Measurements from ENCODE around the gene LRRC8B. TPM values are rescaled to one million over a fixed set of nuclear protein-coding genes. Genes with fewer than 3 reads are reported as not detected.
A peak's percentile ranks its signal among the peaks of the same experiment; 100 is the strongest.

The LRRC8B gene
- total and polyA plus RNA-seq, 2 of the 8 experiments (the other 6 are each of a cell fraction or from before 2014, with no cell fraction given) = 18.4 to 29.2 TPM

DNA sequence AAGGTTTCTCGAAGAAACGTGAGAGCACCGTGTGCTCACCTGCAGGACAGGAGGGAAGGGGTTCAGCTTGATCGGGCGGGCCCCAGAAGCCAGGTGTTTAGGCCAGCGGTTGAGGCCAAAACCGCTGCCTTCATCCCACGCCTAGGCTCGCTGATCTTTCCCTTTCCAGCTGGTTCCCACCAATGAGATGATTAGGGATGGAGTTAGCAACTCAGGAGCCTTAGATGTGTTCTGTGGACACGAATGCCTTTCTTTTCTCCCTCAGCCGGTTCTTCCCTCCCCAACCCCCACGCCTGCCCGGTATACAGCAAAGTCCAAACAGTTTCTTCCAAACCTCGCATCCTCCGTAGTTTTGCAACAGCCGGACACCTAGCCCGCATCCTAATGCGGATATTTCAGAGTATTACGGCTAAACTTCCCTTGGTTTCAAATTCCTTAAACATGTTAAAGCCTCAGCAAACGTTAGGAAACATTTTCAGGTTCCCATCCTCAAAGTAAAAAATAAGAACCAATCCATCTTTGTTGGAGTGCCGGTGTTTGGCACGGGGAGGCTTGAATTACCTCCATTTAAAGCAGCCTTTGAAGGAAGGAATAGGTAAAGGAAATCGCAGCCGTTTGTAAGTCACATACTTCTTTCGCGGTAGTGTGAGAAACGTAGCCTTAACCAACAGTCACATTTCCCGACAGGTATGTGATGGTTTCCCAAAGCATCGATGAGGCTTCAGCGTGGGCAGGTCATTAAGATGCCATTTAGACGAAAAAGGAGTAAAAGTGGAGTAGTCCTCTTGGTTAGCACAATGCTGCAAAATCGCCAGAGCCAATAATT, 109.4 kb downstream of the LRRC8B start (continued):
- 0 out of 2 replicates have a peak, but pooled peaks have one; percentile 8 for TF ChIP-seq TCF12 (IDR thresholded peaks at IDR 0.05; ENCODE audit: low read depth, low read length)
- TF ChIP-seq, protein P1, sequence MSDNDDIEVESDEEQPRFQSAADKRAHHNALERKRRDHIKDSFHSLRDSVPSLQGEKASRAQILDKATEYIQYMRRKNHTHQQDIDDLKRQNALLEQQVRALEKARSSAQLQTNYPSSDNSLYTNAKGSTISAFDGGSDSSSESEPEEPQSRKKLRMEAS (IDR thresholded peaks at IDR 0.05) = peak; percentile 71
- TF ChIP-seq JUN (IDR thresholded peaks at IDR 0.05; ENCODE audit: low read depth, low read length) = no peak

Data from H1 (cell line).